ENCODE data around the gene NES. TPM values are rescaled to one million over a fixed set of nuclear protein-coding genes. Genes with fewer than 3 reads are reported as not detected.
A peak's percentile ranks its signal among the peaks of the same experiment; 100 is the strongest.

Gene NES
- polyA plus RNA-seq, 1 of the 3 experiments (the other 2 are of a cell fraction): 15.8 TPM

GRCh38 chr1:156703336-156703735 lies 26.1 kb upstream of the NES start:
- H3K27me3 ChIP-seq (ENCODE audit: insufficient read depth): no peaks in the 10 kb centered on the region
- H3K9me3 ChIP-seq: no peaks in the 10 kb centered on the region
- peaks cover 0 to 18% of the 10 kb centered on the region in 2 experiments for H3K36me3 ChIP-seq (replicated peaks in 1 of 2; ENCODE audit: control insufficient read depth in 1 of 2, insufficient read depth in 2 of 2, low read length in 1 of 2)
- no peaks in the 10 kb centered on the region for H3K79me2 ChIP-seq (ENCODE audit: insufficient read depth)
- ChIA-PET POLR2A (interaction anchor here (1.6 to 5.3 kb wide), 3 partner anchors 8 to 27 kb away, joined by 5 to 57 read pairs (median 6); partner anchors contain the start of gene NES), CTCF (interaction anchor here (1.3 to 45.5 kb wide), 4 partner anchors 8 to 156 kb away, joined by 3 to 2702 read pairs (median 1353); partner anchors contain the start of genes CRABP2, ISG20L2, METTL25B and NES)
- peaks cover 19% of the 10 kb centered on the region for H3F3A ChIP-seq (replicated peaks; ENCODE audit: insufficient read depth)
- 90% methylated on average over 4 of the region's 4 CpGs for WGBS (ENCODE audit: low lambda C conversion rate)
- peak overlapping the region; percentile 89; the same call in 1 of the 2 replicates for H3K4me2 ChIP-seq
- no peaks in the 10 kb centered on the region for H3K9me2 ChIP-seq
- H4K20me1 ChIP-seq (ENCODE audit: insufficient read depth): no peaks in the 10 kb centered on the region
- peak overlapping the region in 1 of 2 experiments; percentile 54; a peak in 2 of 4 replicates for H3K4me3 ChIP-seq (ENCODE audit: low read depth in 2 of 2, low read length in 1 of 2)
- H3K4me1 ChIP-seq (ENCODE audit: control insufficient read depth in 1 of 2, insufficient read depth in 2 of 2, low read depth in 1 of 2, low read length in 1 of 2): peaks cover 48 to 71% of the 10 kb centered on the region in 2 experiments
- DNase-seq: no peak
- H2AFZ ChIP-seq (ENCODE audit: low read depth): no peak overlapping the region
- peak overlapping the region in 1 of 2 experiments; percentile 98; a peak in 2 of 4 replicates for H3K27ac ChIP-seq (ENCODE audit: low read depth in 2 of 2, low read length in 1 of 2)
- H3K9ac ChIP-seq: no peak overlapping the region
- TF ChIP-seq ELF1 (IDR thresholded peaks at IDR 0.05): no peak
- no peak for TF ChIP-seq YY1 (IDR thresholded peaks at IDR 0.05; ENCODE audit: low read depth)
- TF ChIP-seq RCOR1 (IDR thresholded peaks at IDR 0.05; ENCODE audit: low read length): no peak

GRCh38 chr1:156700736-156701531 lies 23.7 kb upstream of the NES start:
- no peak for DNase-seq
- peaks cover 26 to 62% of the 10 kb centered on the region in 2 experiments for H3K4me1 ChIP-seq (ENCODE audit: control insufficient read depth in 1 of 2, insufficient read depth in 2 of 2, low read depth in 1 of 2, low read length in 1 of 2)
- 87% methylated on average over 8 of the region's 8 CpGs for WGBS (ENCODE audit: low lambda C conversion rate)
- H3K9me2 ChIP-seq: no peaks in the 10 kb centered on the region
- H3K4me2 ChIP-seq: no peak overlapping the region
- H3K36me3 ChIP-seq (replicated peaks in 1 of 2; ENCODE audit: control insufficient read depth in 1 of 2, insufficient read depth in 2 of 2, low read length in 1 of 2): peaks cover 0 to 18% of the 10 kb centered on the region in 2 experiments
- TF ChIP-seq GATA2 (CRISPR knock-in tag; IDR thresholded peaks at IDR 0.05): no peak
- TF ChIP-seq RXRA (IDR thresholded peaks at IDR 0.05; ENCODE audit: borderline replicate concordance, low read depth): no peak
- TF ChIP-seq MEF2A (IDR thresholded peaks at IDR 0.05; ENCODE audit: borderline replicate concordance, low read depth): no peak
- TF ChIP-seq RAD21 (IDR thresholded peaks at IDR 0.05; ENCODE audit: low read length): no peak
- no peak for TF ChIP-seq EZH2phosphoT487 (IDR thresholded peaks at IDR 0.05; ENCODE audit: borderline replicate concordance, low read depth)
- no peak for TF ChIP-seq JUND (IDR thresholded peaks at IDR 0.05)
- TF ChIP-seq ELF1 (IDR thresholded peaks at IDR 0.05): no peak
- no peak for TF ChIP-seq ZBTB33 (IDR thresholded peaks at IDR 0.05; ENCODE audit: borderline replicate concordance, low read depth)
- no peak for TF ChIP-seq FOXJ3 (CRISPR knock-in tag; IDR thresholded peaks at IDR 0.05)
- TF ChIP-seq TEAD4 (IDR thresholded peaks at IDR 0.05; ENCODE audit: borderline replicate concordance, insufficient read depth): no peak
- TF ChIP-seq SMC3 (IDR thresholded peaks at IDR 0.05; ENCODE audit: low read depth, low read length): no peak
- no peak overlapping the region for H3K4me3 ChIP-seq (ENCODE audit: low read depth in 2 of 2, low read length in 1 of 2)
- no peaks in the 10 kb centered on the region for H3K79me2 ChIP-seq (ENCODE audit: insufficient read depth)
- H2AFZ ChIP-seq (ENCODE audit: low read depth): no peak overlapping the region
- H3F3A ChIP-seq (replicated peaks; ENCODE audit: insufficient read depth): peaks cover 11% of the 10 kb centered on the region
- H3K9me3 ChIP-seq: no peaks in the 10 kb centered on the region
- H3K27ac ChIP-seq (ENCODE audit: low read depth in 2 of 2, low read length in 1 of 2): peak overlapping the region in 1 of 2 experiments; percentile 1; a peak in 1 of 4 replicates
- POLR2A ChIA-PET: interaction anchor here (1.1 to 1.8 kb wide), 2 partner anchors 9 to 10 kb away, joined by 6 to 7 read pairs; no protein-coding TSS in a partner anchor
- H3K9ac ChIP-seq: no peak overlapping the region
- H3K27me3 ChIP-seq (ENCODE audit: insufficient read depth): no peaks in the 10 kb centered on the region
- CTCF ChIA-PET: interaction anchor here (1.2 to 45.5 kb wide), 6 partner anchors 5 to 189 kb away, joined by 3 to 2702 read pairs (median 7); partner anchors contain the start of genes CRABP2, ISG20L2, METTL25B and NES
- no peaks in the 10 kb centered on the region for H4K20me1 ChIP-seq (ENCODE audit: insufficient read depth)

All from SK-N-SH (cell line).